Smooth muscle cell (in vitro differentiated cells): ENCODE results near the gene FYN. TPM values are rescaled to one million over a fixed set of nuclear protein-coding genes. Genes with fewer than 3 reads are reported as not detected.

Experiments used
- DNase-seq: peaks from one replicate; lab custom pipeline; 2025; ENCODE audit not compliant: unreplicated experiment; lab: John Stamatoyannopoulos, UW
- H2AFZ ChIP-seq: fragments of 200-600 bp; sonication (generic); 2 replicates; pipeline ENCODE4 v1.6.0; 2016; ENCODE audit warnings: antibody characterized with exemption, low read depth, mild to moderate bottlenecking
- H3F3A ChIP-seq: fragments of 200-600 bp; sonication (generic); 2 replicates; pipeline ENCODE4 v1.6.0; 2017; ENCODE audit warnings: antibody characterized with exemption, low read depth
- H3K27ac ChIP-seq: fragments of 200-600 bp; sonication (generic); 2 replicates; pipeline ENCODE4 v1.5.1; 2016; ENCODE audit warnings: low read depth, mild to moderate bottlenecking
- H3K27me3 ChIP-seq: fragments of 200-600 bp; sonication (generic); 2 replicates; pipeline ENCODE4 v1.6.1; 2016; ENCODE audit warnings: low read depth, mild to moderate bottlenecking
- H3K36me3 ChIP-seq: fragments of 200-600 bp; sonication (generic); 2 replicates; pipeline ENCODE4 v1.5.1; 2016; ENCODE audit warnings: low read depth
- H3K4me1 ChIP-seq: fragments of 200-600 bp; sonication (generic); 2 replicates; pipeline ENCODE4 v1.5.1; 2016; ENCODE audit warnings: low read depth
- H3K4me2 ChIP-seq: fragments of 200-600 bp; sonication (generic); 2 replicates; pipeline ENCODE4 v1.6.0; 2016; ENCODE audit warnings: mild to moderate bottlenecking
- H3K4me3 ChIP-seq: fragments of 200-600 bp; sonication (generic); 2 replicates; pipeline ENCODE4 v1.5.1; 2016; ENCODE audit warnings: mild to moderate bottlenecking
- H3K79me2 ChIP-seq: fragments of 200-600 bp; sonication (generic); 2 replicates; pipeline ENCODE4 v1.6.0; 2016; ENCODE audit warnings: low read depth, mild to moderate bottlenecking
- H3K9ac ChIP-seq: fragments of 200-600 bp; sonication (generic); 2 replicates; pipeline ENCODE4 v1.6.0; 2016; ENCODE audit warnings: low read depth
- H3K9me3 ChIP-seq: fragments of 200-600 bp; sonication (generic); replicated peaks from 2 replicates; pipeline ENCODE4 v1.5.1; 2016; ENCODE audit warnings: low read depth
- H4K20me1 ChIP-seq: fragments of 200-600 bp; sonication (generic); 2 replicates; pipeline ENCODE4 v1.6.0; 2016; ENCODE audit warnings: low read depth
- WGBS: methylation state at CpG from one replicate; pipeline ENCODE4 v1.1.7; 2016; ENCODE audit warnings: low lambda C conversion rate; 5-methylcytosine and 5-hydroxymethylcytosine counted together
- polyA plus RNA-seq: library from polyadenylated mRNA; unstranded; fragments of >200 nt; fragmentation: Nextera tagmentation; extraction: Ambion mirVana; gene quantifications from 2 replicates; pipeline ENCODE4 v1.2.1, GENCODE V29; 2016
- total RNA-seq: library from RNA; depleted of rRNA; stranded (reverse); fragments of >200 nt; gene quantifications from 2 replicates; pipeline ENCODE4 v1.2.3, GENCODE V29; 2014
- TF ChIP-seq, protein P1 (sequence below): fragments of 200-600 bp; sonication (generic); IDR thresholded peaks from 2 replicates; pipeline ENCODE4 v1.5.1; 2017; ENCODE audit warnings: borderline replicate concordance, mild to moderate bottlenecking, antibody characterized with exemption; ENCODE audit not compliant: insufficient read depth, poor library complexity, severe bottlenecking

Gene FYN
- total and polyA plus RNA-seq, 2 experiments from 2014 or later = 110 to 138 TPM

GRCh38 chr6:111666847-111667246 lies 206.4 kb downstream of the FYN start:
- Histone ChIP-seq H4K20me1 (peaks cover 13% of the 10 kb centered on the region), H3K36me3 (no peaks in the 10 kb centered on the region), H2AFZ (no peak overlapping the region), H3K4me2 (no peak overlapping the region), H3K27ac (no peak overlapping the region), H3F3A (peaks cover 28% of the 10 kb centered on the region), H3K79me2 (no peaks in the 10 kb centered on the region), H3K27me3 (no peaks in the 10 kb centered on the region), H3K9ac (no peak overlapping the region), H3K9me3 (no peaks in the 10 kb centered on the region), H3K4me3 (no peak overlapping the region), H3K4me1 (peaks cover 29% of the 10 kb centered on the region)
- no peak for DNase-seq
- TF ChIP-seq, protein P1, sequence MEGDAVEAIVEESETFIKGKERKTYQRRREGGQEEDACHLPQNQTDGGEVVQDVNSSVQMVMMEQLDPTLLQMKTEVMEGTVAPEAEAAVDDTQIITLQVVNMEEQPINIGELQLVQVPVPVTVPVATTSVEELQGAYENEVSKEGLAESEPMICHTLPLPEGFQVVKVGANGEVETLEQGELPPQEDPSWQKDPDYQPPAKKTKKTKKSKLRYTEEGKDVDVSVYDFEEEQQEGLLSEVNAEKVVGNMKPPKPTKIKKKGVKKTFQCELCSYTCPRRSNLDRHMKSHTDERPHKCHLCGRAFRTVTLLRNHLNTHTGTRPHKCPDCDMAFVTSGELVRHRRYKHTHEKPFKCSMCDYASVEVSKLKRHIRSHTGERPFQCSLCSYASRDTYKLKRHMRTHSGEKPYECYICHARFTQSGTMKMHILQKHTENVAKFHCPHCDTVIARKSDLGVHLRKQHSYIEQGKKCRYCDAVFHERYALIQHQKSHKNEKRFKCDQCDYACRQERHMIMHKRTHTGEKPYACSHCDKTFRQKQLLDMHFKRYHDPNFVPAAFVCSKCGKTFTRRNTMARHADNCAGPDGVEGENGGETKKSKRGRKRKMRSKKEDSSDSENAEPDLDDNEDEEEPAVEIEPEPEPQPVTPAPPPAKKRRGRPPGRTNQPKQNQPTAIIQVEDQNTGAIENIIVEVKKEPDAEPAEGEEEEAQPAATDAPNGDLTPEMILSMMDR = no peak
- WGBS = 96% methylated on average over 2 of the region's 2 CpGs

- Histone ChIP-seq H3K27ac (peak overlapping the region; percentile 51), H3K4me2 (peak overlapping the region; percentile 77), H4K20me1 (peaks cover 13% of the 10 kb centered on the region), H2AFZ (no peak overlapping the region), H3K36me3 (no peaks in the 10 kb centered on the region), H3K4me1 (peaks cover 32% of the 10 kb centered on the region), H3K79me2 (no peaks in the 10 kb centered on the region), H3K4me3 (no peak overlapping the region), H3K27me3 (no peaks in the 10 kb centered on the region), H3K9me3 (no peaks in the 10 kb centered on the region), H3F3A (peaks cover 28% of the 10 kb centered on the region), H3K9ac (no peak overlapping the region)
- WGBS = 98% methylated on average over 7 of the region's 7 CpGs
- TF ChIP-seq, protein P1 = no peak
- DNase-seq = no peak
Measured at GRCh38 chr6:111664565-111665030, 208.7 kb downstream of the FYN start.

DNA sequence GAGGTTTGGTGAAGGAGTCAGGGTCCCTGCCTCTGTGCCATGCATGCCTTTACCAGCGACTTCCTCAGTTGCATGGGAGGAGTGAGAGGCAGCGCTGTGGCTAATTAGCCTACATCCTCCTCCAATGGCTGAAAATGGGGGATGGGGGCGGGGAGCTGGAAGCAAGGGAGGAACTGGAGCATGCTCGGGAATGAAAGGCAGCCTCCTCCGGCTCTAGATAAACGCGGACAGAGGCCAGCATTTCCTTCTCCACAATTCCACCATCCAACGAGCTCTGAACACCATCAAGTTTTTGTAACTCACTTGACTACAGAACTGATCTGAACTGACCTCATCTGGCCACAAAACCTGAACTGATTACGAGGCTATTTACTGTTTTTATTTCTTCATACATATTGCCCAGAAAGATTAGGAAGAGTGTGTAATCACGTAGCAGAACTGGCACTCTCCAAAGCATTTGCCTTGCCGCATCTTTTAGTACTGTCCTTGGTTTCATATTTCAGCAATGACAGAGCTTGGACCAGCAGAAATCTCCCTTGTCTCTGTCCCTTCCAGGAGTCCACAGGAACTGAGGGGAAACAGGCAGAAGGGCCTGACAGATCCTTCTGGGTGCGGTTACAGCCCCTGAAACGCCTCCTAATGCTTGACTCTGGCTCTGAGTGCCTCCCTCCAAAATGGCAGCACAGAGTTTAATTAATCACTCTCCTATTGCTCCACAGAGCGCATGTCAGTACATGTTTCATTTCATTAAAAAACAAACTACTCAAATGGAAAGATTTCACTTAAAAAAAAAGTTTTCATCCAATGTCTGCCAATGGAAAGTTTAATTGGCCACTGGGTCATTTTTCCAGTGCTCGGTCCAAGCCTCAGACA lies 209.3 kb downstream of the FYN start:
- Histone ChIP-seq H3K9ac (no peak overlapping the region), H3K36me3 (no peaks in the 10 kb centered on the region), H3K4me1 (peaks cover 32% of the 10 kb centered on the region), H3K4me3 (no peak overlapping the region), H2AFZ (no peak overlapping the region), H3K79me2 (no peaks in the 10 kb centered on the region), H3K9me3 (no peaks in the 10 kb centered on the region), H3K27me3 (no peaks in the 10 kb centered on the region), H3K4me2 (peak overlapping the region; percentile 77), H3F3A (peaks cover 28% of the 10 kb centered on the region), H4K20me1 (peaks cover 13% of the 10 kb centered on the region), H3K27ac (peak overlapping the region; percentile 51)
- WGBS = 23% methylated on average over 15 of the region's 15 CpGs
- TF ChIP-seq, protein P1 = no peak
- DNase-seq = peak; percentile 14
